GM19328 (cell line): ENCODE measurements around the gene CSN3.

Experiments used
- ATAC-seq: cut with Tn5 transposase; IDR thresholded peaks from one replicate; pipeline ENCODE4 v1.9.1; 2021; ENCODE audit warnings: mild to moderate bottlenecking, moderate library complexity; ENCODE audit not compliant: unreplicated experiment

Gene CSN3

DNA sequence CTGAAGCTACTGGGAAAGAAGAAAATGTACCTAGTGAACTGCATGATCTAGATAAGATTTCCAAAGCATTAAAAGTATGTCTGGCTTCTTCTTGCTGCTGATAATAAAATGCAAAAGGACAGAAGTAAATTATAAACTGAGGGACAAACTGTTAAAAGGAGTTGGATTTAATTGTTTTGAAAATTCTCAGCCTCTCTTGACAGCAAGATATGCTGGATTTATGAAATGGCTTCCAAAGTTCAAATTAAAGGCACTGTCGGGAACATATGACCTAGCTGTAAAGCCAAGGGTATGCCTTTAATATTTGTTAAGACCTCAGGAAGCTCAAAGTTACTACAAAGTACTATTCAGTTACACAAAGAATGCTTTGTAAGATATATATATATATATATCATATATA is 46.3 kb downstream of the CSN3 start:
- ATAC-seq, result no peak

DNA sequence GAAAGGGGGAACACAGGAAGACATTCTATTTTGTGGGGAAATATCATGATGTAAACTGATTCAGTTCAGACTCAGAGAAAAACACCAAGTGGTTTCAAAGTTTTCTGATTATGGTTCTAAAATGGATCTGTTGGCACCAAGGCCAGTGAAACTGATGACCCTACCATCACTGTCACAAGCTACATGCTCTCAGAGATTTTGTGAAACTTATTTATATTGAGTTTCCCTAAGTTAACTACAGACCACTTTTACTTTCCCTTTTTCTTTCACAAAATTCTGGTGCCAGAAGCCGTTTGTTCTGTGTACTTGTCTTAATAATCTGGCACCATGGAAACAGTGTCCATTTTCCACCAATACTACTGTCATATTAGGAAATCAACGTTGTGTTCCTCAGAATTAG is 48.9 kb downstream of the CSN3 start:
- no peak for ATAC-seq

DNA sequence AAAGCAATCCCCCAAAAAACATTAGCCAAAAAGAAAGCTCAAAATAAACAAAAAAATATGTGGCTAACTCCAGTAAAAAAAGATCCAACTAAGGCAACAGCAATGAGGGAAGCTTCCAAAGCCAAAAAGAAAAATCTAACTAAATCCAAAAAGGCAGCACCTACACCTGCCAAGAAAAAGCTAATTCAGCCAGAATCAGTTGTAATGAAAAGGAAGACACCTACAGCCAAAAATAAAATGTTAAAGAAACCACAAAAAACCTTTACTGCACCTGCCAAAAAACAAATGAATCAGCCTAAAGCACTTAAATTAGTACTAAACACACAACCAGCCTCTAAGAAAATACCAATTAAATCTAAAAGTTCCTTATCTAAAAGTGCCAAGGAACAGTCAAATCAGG is 55.2 kb downstream of the CSN3 start:
- ATAC-seq, result no peak

DNA sequence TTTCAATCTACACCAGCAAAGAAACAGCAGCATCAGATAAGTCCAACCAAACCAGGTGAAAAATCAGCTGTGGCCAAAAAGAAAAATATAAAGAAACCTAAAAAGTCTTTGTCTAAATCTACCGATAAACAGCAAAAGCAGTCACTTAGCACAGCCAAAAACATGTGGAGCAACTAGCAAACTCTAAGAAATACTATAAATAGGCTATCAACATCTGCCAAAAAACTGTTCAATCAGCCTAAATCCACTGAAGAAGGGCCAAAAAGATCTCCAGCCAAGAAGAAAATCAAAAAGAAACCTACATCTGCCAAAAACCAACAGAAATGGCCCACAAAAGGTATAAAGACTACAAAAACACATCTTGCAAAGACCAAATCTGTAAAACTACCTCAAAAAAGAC is 55.7 kb downstream of the CSN3 start:
- no peak for ATAC-seq

DNA sequence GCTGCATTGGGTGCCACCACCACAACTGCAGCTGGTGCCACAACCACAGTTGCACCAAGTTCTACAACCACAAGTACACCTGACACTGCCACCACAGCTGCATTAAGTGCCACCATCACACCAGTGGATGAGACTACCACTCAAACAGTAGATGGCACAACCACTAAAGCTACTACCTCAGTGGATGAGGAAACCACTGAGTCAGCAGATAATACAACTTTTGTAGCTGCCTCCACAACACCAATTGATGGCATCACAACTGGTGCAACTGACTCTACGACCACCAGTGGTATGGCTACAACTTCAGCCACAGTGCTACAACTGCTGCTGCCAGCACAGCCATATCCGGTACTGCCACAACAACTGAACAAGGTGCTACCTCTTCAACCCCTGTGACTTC is 57.2 kb downstream of the CSN3 start:
- ATAC-seq, result no peak

DNA sequence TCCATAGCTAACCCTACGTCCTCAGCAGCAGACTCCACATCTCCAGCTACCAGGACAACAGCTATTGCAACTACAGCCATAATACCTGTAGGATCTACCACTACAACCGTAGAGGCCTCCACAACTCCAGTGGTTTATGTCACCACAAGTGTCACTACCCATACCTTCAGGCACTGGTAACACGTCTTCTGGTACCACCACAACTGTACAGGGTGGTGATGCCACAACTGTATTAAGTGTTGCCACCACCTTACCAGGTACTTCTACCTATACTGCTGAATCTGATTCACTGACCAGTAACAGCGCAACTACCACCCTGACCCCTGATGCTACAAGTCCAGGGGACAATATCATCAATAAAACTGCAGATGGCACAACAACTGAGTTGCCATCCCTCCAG is 57.8 kb downstream of the CSN3 start:
- no peak for ATAC-seq
